Effector CD8-positive, alpha-beta T cell (primary cell): Measurements from ENCODE around the gene EXOC3L4.

Source experiments
- DNase-seq: peaks from one replicate; lab custom pipeline; 2025; lab: John Stamatoyannopoulos, UW

Gene EXOC3L4

GRCh38 chr14:103070971-103071542, 23.5 kb upstream of the EXOC3L4 start:
- no peak for DNase-seq

GRCh38 chr14:103071544-103072251, 22.8 kb upstream of the EXOC3L4 start:
- DNase-seq, result no peak

GRCh38 chr14:103072595-103073366, 21.7 kb upstream of the EXOC3L4 start:
- no peak for DNase-seq

- DNase-seq, result no peak
Measured at GRCh38 chr14:103073367-103073875, 21.1 kb upstream of the EXOC3L4 start.

- no peak for DNase-seq
Measured at GRCh38 chr14:103073876-103074728, 20.4 kb upstream of the EXOC3L4 start.

- no peak for DNase-seq
Measured at GRCh38 chr14:103074729-103075367, 19.7 kb upstream of the EXOC3L4 start.

- DNase-seq, result peak; percentile 69
Measured at GRCh38 chr14:103078420-103078749, 16.1 kb upstream of the EXOC3L4 start.

GRCh38 chr14:103078860-103079587, 15.5 kb upstream of the EXOC3L4 start:
- no peak for DNase-seq

GRCh38 chr14:103081951-103082350, 12.6 kb upstream of the EXOC3L4 start:
- no peak for DNase-seq

- DNase-seq, result no peak
Measured at GRCh38 chr14:103084021-103084919, 10.3 kb upstream of the EXOC3L4 start, which contains the start of gene LBHD2. Gene LBHD2, plus strand, starts transcription at chr14:103084210. Its CDS starts 1,803 bp downstream, at chr14:103086013.

- DNase-seq, result no peak
Measured at GRCh38 chr14:103085106-103086091, 9.1 kb upstream of the EXOC3L4 start.

GRCh38 chr14:103086771-103087342, 7.7 kb upstream of the EXOC3L4 start:
- DNase-seq, result no peak

- DNase-seq, result no peak
Measured at GRCh38 chr14:103087343-103087835, 7.1 kb upstream of the EXOC3L4 start.

- DNase-seq, result no peak
Measured at GRCh38 chr14:103088921-103089320, 5.6 kb upstream of the EXOC3L4 start.

GRCh38 chr14:103089386-103090335, 4.9 kb upstream of the EXOC3L4 start:
- no peak for DNase-seq

GRCh38 chr14:103090481-103091020, 4.0 kb upstream of the EXOC3L4 start:
- DNase-seq, result no peak
